CD4-positive, alpha-beta T cell (primary cell): ENCODE measurements around the gene RGL2. TPM values are rescaled to one million over a fixed set of nuclear protein-coding genes. Genes with fewer than 3 reads are reported as not detected.

Experiments used
- ATAC-seq: fragments of 200-7000 bp; cut with Tn5 transposase; one replicate; pipeline ENCODE4 v1.10.0; 2022; ENCODE audit warnings: mild to moderate bottlenecking; ENCODE audit not compliant: poor library complexity
- CTCF ChIA-PET: fragments of 350-600 bp; sonication (Branson Sonifier 250); formaldehyde crosslinking; loops from one replicate; lab custom pipeline; 2021; ENCODE audit warnings: antibody characterized with exemption, inconsistent platforms; lab: Charles Lee
- POLR2A ChIA-PET: fragments of 350-600 bp; sonication (Branson Sonifier 250); formaldehyde crosslinking; loops from one replicate; lab custom pipeline; 2021; ENCODE audit warnings: antibody characterized with exemption, inconsistent platforms; lab: Charles Lee
- DNase-seq, 14 experiments: peaks; one replicate each; pipeline ENCODE4 v3.0.0-alpha.2; 2013 to 2020; ENCODE audit warnings: mixed read lengths in 2 of 14
- H3K27ac ChIP-seq, 2 donors: one replicate each; pipeline versions ENCODE4 v1.5.1 to v1.7.0; 2013; ENCODE audit warnings: low read length in 2 of 2, low read depth in 1 of 2, mild to moderate bottlenecking in 1 of 2
- H3K27me3 ChIP-seq, 2 experiments: 1 replicate in 1 of 2; 2 replicates in 1 of 2; pipeline versions ENCODE4 v1.6.1 to v1.7.0; 2013; ENCODE audit warnings: low read length in 2 of 2, control low read depth in 1 of 2, mild to moderate bottlenecking in 1 of 2, moderate library complexity in 1 of 2; ENCODE audit not compliant: insufficient read depth in 2 of 2, control insufficient read depth in 1 of 2
- H3K36me3 ChIP-seq: one replicate; pipeline ENCODE4 v1.6.1; 2013; ENCODE audit warnings: low read length, control low read depth; ENCODE audit not compliant: insufficient read depth
- H3K4me1 ChIP-seq: one replicate; pipeline ENCODE4 v1.6.1; 2013; ENCODE audit warnings: low read length, control low read depth; ENCODE audit not compliant: insufficient read depth
- H3K4me3 ChIP-seq: one replicate; pipeline ENCODE4 v1.5.1; 2013; ENCODE audit warnings: mild to moderate bottlenecking, low read length, moderate library complexity
- H3K9me3 ChIP-seq, 2 experiments: 1 replicate in 1 of 2; 2 replicates in 1 of 2; pipeline versions ENCODE4 v1.6.1 to v1.7.0; 2013; ENCODE audit warnings: low read length in 2 of 2, mild to moderate bottlenecking in 2 of 2, control low read depth in 1 of 2, moderate library complexity in 1 of 2; ENCODE audit not compliant: control insufficient read depth in 1 of 2, insufficient read depth in 1 of 2
- H3K27ac Mint-ChIP-seq: one replicate; pipeline ENCODE4 v1.8.0; 2020; ENCODE audit warnings: mixed read lengths
- H3K27me3 Mint-ChIP-seq: one replicate; pipeline ENCODE4 v1.8.0; 2021; ENCODE audit warnings: mixed read lengths
- H3K36me3 Mint-ChIP-seq: one replicate; pipeline ENCODE4 v1.8.0; 2021; ENCODE audit warnings: low read depth, mixed read lengths
- H3K4me1 Mint-ChIP-seq: one replicate; pipeline ENCODE4 v1.8.0; 2021; ENCODE audit warnings: low read depth, mixed read lengths
- H3K4me3 Mint-ChIP-seq: one replicate; pipeline ENCODE4 v1.8.0; 2020; ENCODE audit warnings: mild to moderate bottlenecking, mixed read lengths
- H3K9me3 Mint-ChIP-seq: one replicate; pipeline ENCODE4 v1.8.0; 2020; ENCODE audit warnings: mixed read lengths
- intact Hi-C, 2 experiments: fragments of 100-400 bp; cut with DNase I in 1 of 2; cut with micrococcal nuclease in 1 of 2; formaldehyde crosslinking; loops; one replicate each; pipeline versions ENCODE4 v1.15.1 to v1.9.0; 2023 to 2025; cut with DNase I, micrococcal nuclease
- total RNA-seq, 174 experiments: library from RNA in 2 of 174; stranded (reverse) in 2 of 174; gene quantifications; one replicate each; pipeline ENCODE4 v1.2.3 and lab custom pipeline; 2021 to 2026
- TF ChIP-seq, protein P1 (sequence below): fragments of 200-600 bp; IDR thresholded peaks from one replicate; pipeline ENCODE4 v1.8.0; 2022; ENCODE audit warnings: antibody characterized with exemption, mild to moderate bottlenecking

The RGL2 gene
- total RNA-seq, 2 experiments from 2014 or later: 39.2 to 39.4 TPM

DNA sequence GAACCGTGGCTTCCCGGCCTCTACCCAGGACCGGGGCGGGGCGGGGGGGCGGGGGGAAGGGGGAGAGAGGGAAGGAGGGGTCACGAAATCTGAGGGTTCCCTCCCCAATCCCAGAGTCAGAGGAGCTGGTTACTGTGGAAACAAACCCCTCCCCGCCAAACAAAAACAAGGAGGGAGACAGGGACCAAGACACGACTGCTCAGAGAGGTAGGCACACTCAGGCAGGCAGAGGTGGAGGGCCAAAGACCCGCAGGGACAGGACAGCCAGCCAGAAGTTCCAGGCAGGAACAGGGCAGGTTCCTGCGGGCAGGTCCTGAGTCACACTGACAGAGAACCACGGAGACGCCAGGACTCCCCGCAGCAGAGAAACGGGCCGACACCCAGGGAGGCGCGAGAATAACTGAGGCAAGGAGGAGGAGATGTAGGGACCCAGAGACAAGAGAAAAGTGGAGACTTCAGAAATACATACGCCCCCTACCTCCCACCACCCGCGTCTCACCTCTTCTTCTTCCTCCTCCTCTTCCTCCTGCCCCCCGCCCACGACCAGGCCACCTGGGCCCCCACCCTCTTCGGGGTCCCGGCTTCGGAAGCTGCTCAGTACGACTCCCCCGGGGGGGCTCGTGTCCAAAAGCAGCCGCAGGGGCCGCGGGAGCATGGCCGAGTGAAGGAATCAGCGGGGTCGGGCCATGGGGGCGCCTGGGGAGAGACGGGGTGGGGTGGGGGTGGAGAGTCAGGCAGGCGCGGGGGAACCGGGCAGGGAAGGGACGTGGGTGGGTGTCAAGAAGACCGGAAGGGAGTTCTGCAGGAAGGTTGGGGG is 578 bp downstream of the RGL2 start:
- peaks cover 73% of the 10 kb centered on the region for H3K36me3 Mint-ChIP-seq
- POLR2A ChIA-PET: interaction anchor here (0.7 to 7.5 kb wide), 14 partner anchors 9 to 326 kb away, joined by 3 to 88 read pairs (median 20); partner anchors contain the start of genes B3GALT4, PFDN6, RING1 and RPS18
- Histone ChIP-seq H3K27ac (peak overlapping the region; percentile 90 to 96), H3K9me3 (no peaks in the 10 kb centered on the region), H3K36me3 (peaks cover 55% of the 10 kb centered on the region), H3K4me3 (peak overlapping the region; percentile 91), H3K4me1 (peaks cover 32% of the 10 kb centered on the region), H3K27me3 (no peaks in the 10 kb centered on the region)
- H3K27me3 Mint-ChIP-seq: no peaks in the 10 kb centered on the region
- intact Hi-C loops: loop anchor here (1.0 to 10.0 kb wide), 3 partner anchors 9 to 1433 kb away; partner anchors contain the start of genes B3GALT4 (in 1 of the 2), NEU1 (in 1 of the 2), PFDN6 (in 1 of the 2) and WDR46 (in 1 of the 2)
- H3K4me3 Mint-ChIP-seq: peak overlapping the region; percentile 98
- H3K9me3 Mint-ChIP-seq: no peaks in the 10 kb centered on the region
- CTCF ChIA-PET: interaction anchor here (1.5 to 3.1 kb wide), 2 partner anchors 21 to 46 kb away, joined by 17 to 22 read pairs; partner anchors contain the start of gene B3GALT4
- peak overlapping the region; percentile 99 for H3K27ac Mint-ChIP-seq
- DNase-seq (peak in 11 of 14 experiments; percentile 30 to 91 (median 65)), ATAC-seq (peak; percentile 27)
- peaks cover 26% of the 10 kb centered on the region for H3K4me1 Mint-ChIP-seq
- TF ChIP-seq, protein P1, sequence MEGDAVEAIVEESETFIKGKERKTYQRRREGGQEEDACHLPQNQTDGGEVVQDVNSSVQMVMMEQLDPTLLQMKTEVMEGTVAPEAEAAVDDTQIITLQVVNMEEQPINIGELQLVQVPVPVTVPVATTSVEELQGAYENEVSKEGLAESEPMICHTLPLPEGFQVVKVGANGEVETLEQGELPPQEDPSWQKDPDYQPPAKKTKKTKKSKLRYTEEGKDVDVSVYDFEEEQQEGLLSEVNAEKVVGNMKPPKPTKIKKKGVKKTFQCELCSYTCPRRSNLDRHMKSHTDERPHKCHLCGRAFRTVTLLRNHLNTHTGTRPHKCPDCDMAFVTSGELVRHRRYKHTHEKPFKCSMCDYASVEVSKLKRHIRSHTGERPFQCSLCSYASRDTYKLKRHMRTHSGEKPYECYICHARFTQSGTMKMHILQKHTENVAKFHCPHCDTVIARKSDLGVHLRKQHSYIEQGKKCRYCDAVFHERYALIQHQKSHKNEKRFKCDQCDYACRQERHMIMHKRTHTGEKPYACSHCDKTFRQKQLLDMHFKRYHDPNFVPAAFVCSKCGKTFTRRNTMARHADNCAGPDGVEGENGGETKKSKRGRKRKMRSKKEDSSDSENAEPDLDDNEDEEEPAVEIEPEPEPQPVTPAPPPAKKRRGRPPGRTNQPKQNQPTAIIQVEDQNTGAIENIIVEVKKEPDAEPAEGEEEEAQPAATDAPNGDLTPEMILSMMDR: no peak

DNA sequence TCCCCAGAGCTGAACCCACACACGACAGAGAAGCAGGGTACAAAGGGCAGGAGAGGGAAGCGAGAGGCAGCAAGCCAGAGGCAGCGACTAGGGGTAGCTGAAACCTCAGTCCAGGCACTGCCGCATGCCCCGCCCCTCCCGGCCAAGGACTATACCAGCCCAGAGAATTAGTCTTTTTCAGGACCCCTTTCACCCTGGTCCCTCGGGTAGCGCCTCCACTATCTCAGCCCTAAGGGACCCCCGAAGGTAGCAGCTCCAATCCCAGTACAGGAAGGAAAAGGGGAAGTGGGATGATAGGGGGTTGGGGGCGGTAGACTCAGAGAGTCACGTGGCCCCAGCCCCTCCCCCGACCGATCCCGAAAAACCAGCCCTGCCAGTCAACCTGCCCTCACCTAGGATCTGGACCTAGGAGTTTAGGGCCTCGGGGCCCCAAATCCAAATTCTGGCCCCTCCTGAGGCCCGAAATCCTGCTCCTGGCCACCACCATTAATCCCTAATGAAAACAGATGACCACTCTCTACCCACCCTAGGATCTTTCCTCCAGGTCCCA is 1.3 kb downstream of the RGL2 start:
- Mint-ChIP-seq H3K36me3 (peaks cover 78% of the 10 kb centered on the region), H3K4me1 (peaks cover 26% of the 10 kb centered on the region), H3K9me3 (no peaks in the 10 kb centered on the region), H3K4me3 (peak overlapping the region; percentile 73), H3K27me3 (no peaks in the 10 kb centered on the region), H3K27ac (peak overlapping the region; percentile 99)
- DNase-seq (no peak), ATAC-seq (no peak)
- H3K27me3 ChIP-seq: no peaks in the 10 kb centered on the region
- TF ChIP-seq, protein P1: no peak
- POLR2A ChIA-PET: interaction anchor here (0.7 to 7.5 kb wide), 6 partner anchors 9 to 47 kb away, joined by 3 to 88 read pairs (median 78); partner anchors contain the start of genes B3GALT4, PFDN6, RPS18 and TAPBP
- H3K4me3 ChIP-seq: peak overlapping the region; percentile 91
- no peaks in the 10 kb centered on the region for H3K9me3 ChIP-seq
- H3K36me3 ChIP-seq: peaks cover 58% of the 10 kb centered on the region
- CTCF ChIA-PET: interaction anchor here (3.1 kb wide), 1 partner anchor 20 kb away, joined by 22 read pairs; the partner anchor contains the start of gene B3GALT4
- peak overlapping the region; percentile 55 to 96 for H3K27ac ChIP-seq
- H3K4me1 ChIP-seq: peaks cover 32% of the 10 kb centered on the region
- intact Hi-C loops: loop anchor here in 1 of 2 experiments (10.0 kb wide), 1 partner anchor 1433 kb away; the partner anchor contains the start of gene NEU1

DNA sequence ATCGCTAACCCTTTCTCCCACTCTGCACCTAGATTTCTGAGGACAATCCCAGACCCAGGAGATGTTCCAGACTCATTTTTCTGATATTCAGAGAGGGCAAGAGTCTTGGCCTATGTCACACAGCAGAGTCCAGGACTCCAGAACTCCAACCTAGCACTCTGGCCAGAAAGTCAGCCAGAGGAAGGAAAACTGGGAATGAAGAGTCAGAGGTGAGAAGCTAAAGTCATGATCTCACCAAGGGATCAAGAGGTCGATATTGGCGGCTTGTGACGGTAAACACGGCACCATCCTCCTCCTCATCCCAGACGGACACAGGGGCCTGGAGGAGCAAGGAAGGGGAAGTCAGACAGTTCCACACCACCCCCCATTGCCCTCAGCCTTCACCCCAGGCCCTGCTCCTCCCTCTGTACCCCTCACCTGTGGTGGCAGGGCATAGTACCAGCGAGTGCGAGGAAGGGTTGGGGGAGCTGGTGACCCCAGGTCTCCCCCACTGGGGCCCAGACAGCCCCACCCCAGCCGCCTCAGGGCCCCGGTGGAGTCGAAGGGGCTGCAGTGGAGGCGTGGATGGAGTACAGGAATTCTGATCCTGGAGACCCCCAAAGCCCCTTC is 1.8 kb downstream of the RGL2 start:
- Histone ChIP-seq H3K36me3 (peaks cover 61% of the 10 kb centered on the region), H3K4me3 (peak overlapping the region; percentile 91), H3K4me1 (peaks cover 37% of the 10 kb centered on the region), H3K27me3 (no peaks in the 10 kb centered on the region), H3K9me3 (no peaks in the 10 kb centered on the region), H3K27ac (peak overlapping the region; percentile 55 to 96)
- H3K9me3 Mint-ChIP-seq: no peaks in the 10 kb centered on the region
- peak overlapping the region; percentile 99 for H3K27ac Mint-ChIP-seq
- peak overlapping the region; percentile 73 for H3K4me3 Mint-ChIP-seq
- peaks cover 79% of the 10 kb centered on the region for H3K36me3 Mint-ChIP-seq
- ATAC-seq: no peak
- TF ChIP-seq, protein P1: no peak
- no peak for DNase-seq
- intact Hi-C loops: loop anchor here in 1 of 2 experiments (10.0 kb wide), 1 partner anchor 1432 kb away; the partner anchor contains the start of gene NEU1
- POLR2A ChIA-PET: interaction anchor here (3.4 to 7.5 kb wide), 5 partner anchors 8 to 48 kb away, joined by 75 to 88 read pairs (median 80); partner anchors contain the start of genes B3GALT4, PFDN6, RPS18 and TAPBP
- no peaks in the 10 kb centered on the region for H3K27me3 Mint-ChIP-seq
- CTCF ChIA-PET: interaction anchor here (3.1 kb wide), 1 partner anchor 19 kb away, joined by 22 read pairs; the partner anchor contains the start of gene B3GALT4
- H3K4me1 Mint-ChIP-seq: peaks cover 26% of the 10 kb centered on the region
